ENCODE data around the gene HECTD1. TPM values are rescaled to one million over a fixed set of nuclear protein-coding genes. Genes with fewer than 3 reads are reported as not detected.

Gene HECTD1
- total RNA-seq, 4 donors from 2014 or later = 189 to 236 (median 209) TPM

- no peak for DNase-seq (ENCODE audit: low spot score)
- no peak for TF ChIP-seq CTCF (IDR thresholded peaks at IDR 0.05)
- no peak for ATAC-seq (ENCODE audit: low FRiP score)
Observed at GRCh38 chr14:31139301-31139847, 68.2 kb downstream of the HECTD1 start.

GRCh38 chr14:31138301-31138700, 69.3 kb downstream of the HECTD1 start:
- ATAC-seq (ENCODE audit: low FRiP score) = no peak
- no peak for DNase-seq (ENCODE audit: low spot score)
- TF ChIP-seq CTCF (IDR thresholded peaks at IDR 0.05) = no peak

- no peak for ATAC-seq (ENCODE audit: low FRiP score)
- no peak for TF ChIP-seq CTCF (IDR thresholded peaks at IDR 0.05)
- no peak for DNase-seq (ENCODE audit: low spot score)
Observed at GRCh38 chr14:31137214-31137889, 70.2 kb downstream of the HECTD1 start.

GRCh38 chr14:31133133-31133532, 74.5 kb downstream of the HECTD1 start:
- ATAC-seq (ENCODE audit: low FRiP score) (no peak), DNase-seq (ENCODE audit: low spot score) (no peak)
- no peak for TF ChIP-seq CTCF (IDR thresholded peaks at IDR 0.05)

GRCh38 chr14:31128601-31129526, 78.7 kb downstream of the HECTD1 start:
- DNase-seq (ENCODE audit: low spot score) = no peak
- no peak for TF ChIP-seq CTCF (IDR thresholded peaks at IDR 0.05)
- no peak for ATAC-seq (ENCODE audit: low FRiP score)

GRCh38 chr14:31127690-31128089, 79.9 kb downstream of the HECTD1 start:
- TF ChIP-seq CTCF (IDR thresholded peaks at IDR 0.05) = no peak
- no peak for ATAC-seq (ENCODE audit: low FRiP score)
- DNase-seq (ENCODE audit: low spot score) = no peak
